Thyroid gland (tissue), 4 donors: Measurements from ENCODE around the gene ABCC11. TPM values are rescaled to one million over a fixed set of nuclear protein-coding genes. Genes with fewer than 3 reads are reported as not detected.

Experiments
- DNase-seq, 2 donors: peaks; one replicate each; pipeline ENCODE4 v3.0.0-alpha.2; 2019
- H3K27ac ChIP-seq, 3 donors: fragments of 200-600 bp; sonication (generic); 1 replicate in 2 of 3; 2 replicates in 1 of 3; pipeline ENCODE4 v1.5.1; 2016 to 2019; ENCODE audit warnings: mild to moderate bottlenecking in 1 of 3, moderate library complexity in 1 of 3
- H3K27me3 ChIP-seq: fragments of 200-600 bp; sonication (generic); one replicate; pipeline ENCODE4 v1.5.1; 2019
- H3K36me3 ChIP-seq, 2 donors: fragments of 200-600 bp; sonication (generic); one replicate each; pipeline ENCODE4 v1.5.1; 2016 to 2019
- H3K4me1 ChIP-seq, 2 donors: fragments of 200-600 bp; sonication (generic); one replicate each; pipeline ENCODE4 v1.5.1; 2017 to 2019
- H3K4me3 ChIP-seq, 3 donors: fragments of 200-600 bp; sonication (generic); replicated peaks in 1 of 3; 1 replicate in 2 of 3; 2 replicates in 1 of 3; pipeline ENCODE4 v1.5.1; 2016; ENCODE audit warnings: mild to moderate bottlenecking in 1 of 3
- H3K9me3 ChIP-seq: fragments of 200-600 bp; sonication (generic); one replicate; pipeline ENCODE4 v1.5.1; 2017
- CTCF ChIP-seq, 6 experiments: fragments of 200-600 bp in 3 of 6; fragments of 450-650 bp in 3 of 6; sonication (generic) in 3 of 6; IDR thresholded peaks; one replicate each; pipeline ENCODE4 v1.5.1; 2016 to 2019; ENCODE audit warnings: antibody characterized with exemption in 6 of 6, mild to moderate bottlenecking in 2 of 6, inconsistent platforms in 1 of 6, moderate library complexity in 1 of 6
- POLR2A ChIP-seq, 2 donors: fragments of 450-650 bp; IDR thresholded peaks; one replicate each; pipeline ENCODE4 v1.6.1; 2017; ENCODE audit warnings: antibody characterized with exemption in 2 of 2, mild to moderate bottlenecking in 2 of 2, moderate library complexity in 1 of 2
- WGBS, 2 donors: methylation state at CpG; one replicate each; pipeline ENCODE4 v1.1.5; 2017; 5-methylcytosine and 5-hydroxymethylcytosine counted together
- intact Hi-C: fragments of 100-400 bp; cut with DNase I; formaldehyde crosslinking; loops from one replicate; pipeline ENCODE4 v1.15.1; 2023
- total RNA-seq, 4 donors: library from RNA; depleted of rRNA; stranded (reverse); fragments of >200 nt; gene quantifications; one replicate each; pipeline ENCODE4 v1.2.3, GENCODE V29; 2016

ABCC11 gene
- total RNA-seq, 4 donors from 2014 or later: 0.27 TPM; not detected in 3

- WGBS, 2 donors: 38 to 51% methylated on average over 5 of the region's 5 CpGs
- Histone ChIP-seq H3K4me3 (no peak overlapping the region), H3K36me3 (peaks cover 0 to 5% of the 10 kb centered on the region in 2 donors), H3K27me3 (no peaks in the 10 kb centered on the region), H3K4me1 (peaks cover 25 to 36% of the 10 kb centered on the region in 2 donors), H3K9me3 (no peaks in the 10 kb centered on the region), H3K27ac (peak overlapping the region; percentile 56 to 81 (median 77))
- peak; percentile 53 to 75 for DNase-seq
- intact Hi-C loops: no loop called here
- TF ChIP-seq POLR2A (IDR thresholded peaks at IDR 0.05): no peak
- TF ChIP-seq CTCF (IDR thresholded peaks at IDR 0.05): no peak
Observed at GRCh38 chr16:48252013-48252412, 4.7 kb upstream of the ABCC11 start.

GRCh38 chr16:48250520-48251278, 3.4 kb upstream of the ABCC11 start:
- H3K4me3 ChIP-seq: no peak overlapping the region

GRCh38 chr16:48246066-48246465, 1.3 kb downstream of the ABCC11 start:
- WGBS, 2 donors: 5 to 17% methylated on average over 2 of the region's 2 CpGs
- H3K27me3 ChIP-seq: no peaks in the 10 kb centered on the region
- peak overlapping the region in 2 of 3 donors; percentile 10 to 12 for H3K4me3 ChIP-seq
- peaks cover 37 to 40% of the 10 kb centered on the region in 2 donors for H3K4me1 ChIP-seq
- no peak for DNase-seq
- no peaks in the 10 kb centered on the region for H3K9me3 ChIP-seq
- H3K36me3 ChIP-seq: no peaks in the 10 kb centered on the region
- H3K27ac ChIP-seq: peak overlapping the region; percentile 84 to 87 (median 87)
- TF ChIP-seq CTCF (IDR thresholded peaks at IDR 0.05) (no peak), POLR2A (IDR thresholded peaks at IDR 0.05) (no peak)
- intact Hi-C loops: no loop called here

More at GRCh38 chr16:48250520-48251278, 3.4 kb upstream of the ABCC11 start:
- Histone ChIP-seq H3K27ac (peak overlapping the region; percentile 56 to 81 (median 77)), H3K36me3 (peaks cover 0 to 3% of the 10 kb centered on the region in 2 donors), H3K27me3 (no peaks in the 10 kb centered on the region), H3K9me3 (no peaks in the 10 kb centered on the region), H3K4me1 (peaks cover 37 to 46% of the 10 kb centered on the region in 2 donors)
- TF ChIP-seq CTCF (IDR thresholded peaks at IDR 0.05): no peak
- TF ChIP-seq POLR2A (IDR thresholded peaks at IDR 0.05): no peak
- WGBS, 2 donors: 95% methylated on average over 5 of the region's 5 CpGs
- intact Hi-C loops: no loop called here
- DNase-seq: no peak

GRCh38 chr16:48244863-48245195, 2.5 kb downstream of the ABCC11 start:
- H3K36me3 ChIP-seq: no peaks in the 10 kb centered on the region
- peaks cover 32 to 40% of the 10 kb centered on the region in 2 donors for H3K4me1 ChIP-seq
- H3K9me3 ChIP-seq: no peaks in the 10 kb centered on the region
- 3 to 4% methylated on average over 8 of the region's 8 CpGs for WGBS, 2 donors
- no peak for DNase-seq
- H3K27ac ChIP-seq: peak overlapping the region; percentile 84 to 87 (median 87)
- H3K27me3 ChIP-seq: no peaks in the 10 kb centered on the region
- intact Hi-C loops: no loop called here
- peak overlapping the region; percentile 80 to 94 (median 81) for H3K4me3 ChIP-seq
- TF ChIP-seq POLR2A (IDR thresholded peaks at IDR 0.05) (no peak), CTCF (IDR thresholded peaks at IDR 0.05) (no peak)
